ENCODE measurements around the gene ENPP1. TPM values are rescaled to one million over a fixed set of nuclear protein-coding genes. Genes with fewer than 3 reads are reported as not detected.
"Not testable (repeated sequence)": the region's sequence is repeated elsewhere in the genome, so short reads cannot be mapped to it uniquely, and the experiment has no call there.

Gene ENPP1
- polyA plus RNA-seq, 10 donors, result 10.7 to 22.5 (median 15.7) TPM

- no peak for DNase-seq
These were observed 67.8 kb downstream of the ENPP1 start for GRCh38 chr6:131875647-131876046.

- no peak for DNase-seq
These were observed 68.7 kb downstream of the ENPP1 start for GRCh38 chr6:131876545-131876944.

GRCh38 chr6:131877999-131878789 is 70.4 kb downstream of the ENPP1 start:
- no peak for DNase-seq

DNA sequence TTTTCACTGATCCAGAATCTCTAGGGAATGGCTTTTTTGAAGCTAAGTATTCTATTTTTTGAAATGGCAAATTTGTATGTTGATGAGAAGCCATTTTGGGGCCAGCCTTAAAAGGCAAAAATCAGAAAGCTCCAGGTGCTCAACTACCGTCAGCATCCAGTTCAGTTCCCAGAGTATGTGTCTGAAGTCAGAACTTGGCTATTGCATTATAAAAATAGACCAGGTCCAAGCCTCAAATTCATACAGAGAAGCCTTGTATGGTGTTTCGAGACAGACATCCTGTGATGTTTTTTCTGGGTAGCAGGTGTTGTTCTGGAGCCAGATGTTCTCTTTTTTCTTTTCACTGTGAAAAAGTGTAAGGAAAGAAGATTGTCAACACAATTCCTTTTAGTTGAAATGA is 75.2 kb downstream of the ENPP1 start:
- no peak for DNase-seq

DNA sequence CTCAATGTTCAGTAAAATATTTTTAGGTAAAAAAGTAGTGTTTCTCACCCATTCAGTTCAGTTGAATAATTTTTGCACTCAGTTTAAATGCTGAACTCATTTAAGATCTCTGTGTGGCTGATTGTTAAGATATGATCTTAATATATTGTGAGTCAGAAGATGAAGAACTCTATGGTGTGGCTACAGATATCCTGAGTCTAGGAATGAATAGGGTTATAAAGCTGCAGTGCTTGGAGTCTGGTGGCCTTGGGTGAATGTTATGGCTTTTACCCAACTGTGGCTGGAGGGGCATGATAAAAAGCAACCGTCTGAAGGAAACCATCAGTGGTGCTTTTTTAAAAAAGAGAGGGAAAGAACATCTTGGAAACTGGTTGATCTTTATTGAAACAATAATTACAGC is 77.4 kb downstream of the ENPP1 start:
- no peak for DNase-seq

DNA sequence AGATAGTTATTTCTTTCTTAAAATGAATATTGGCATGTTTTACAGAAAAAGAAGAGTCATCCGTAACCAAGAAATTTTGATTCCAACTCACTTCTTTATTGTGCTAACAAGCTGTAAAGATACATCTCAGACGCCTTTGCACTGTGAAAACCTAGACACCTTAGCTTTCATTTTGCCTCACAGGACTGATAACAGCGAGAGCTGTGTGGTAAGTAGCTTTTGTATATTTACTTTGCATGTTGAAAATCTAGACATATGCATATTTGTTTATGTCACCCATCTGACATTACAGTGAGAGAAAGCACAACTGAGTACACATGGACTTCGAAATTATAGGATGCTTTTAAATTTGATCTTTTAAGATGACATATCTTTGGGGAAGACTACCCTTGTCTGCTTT is 78.7 kb downstream of the ENPP1 start:
- DNase-seq, result no peak

DNA sequence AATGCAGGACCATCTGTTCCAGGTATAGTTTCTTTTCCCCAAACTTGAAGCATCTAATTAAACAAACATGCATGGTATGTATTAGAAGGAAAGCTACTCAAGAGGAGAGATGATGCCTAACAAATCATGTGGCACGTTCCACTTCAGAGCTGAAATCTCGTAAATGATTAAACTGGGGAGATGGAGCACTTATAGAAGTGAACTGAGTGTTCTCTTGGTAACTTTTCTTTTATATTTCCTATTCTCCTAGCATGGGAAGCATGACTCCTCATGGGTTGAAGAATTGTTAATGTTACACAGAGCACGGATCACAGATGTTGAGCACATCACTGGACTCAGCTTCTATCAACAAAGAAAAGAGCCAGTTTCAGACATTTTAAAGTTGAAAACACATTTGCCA is 82.3 kb downstream of the ENPP1 start:
- DNase-seq, result no peak

GRCh38 chr6:131893198-131893597 is 85.4 kb downstream of the ENPP1 start:
- DNase-seq, result no peak

GRCh38 chr6:131894493-131895424 is 86.9 kb downstream of the ENPP1 start:
- DNase-seq, result peak in 1 of 3 donors; percentile 38

GRCh38 chr6:131897050-131897435 is 89.2 kb downstream of the ENPP1 start:
- DNase-seq, result no peak

- DNase-seq, result no peak
These were observed 89.8 kb downstream of the ENPP1 start for GRCh38 chr6:131897621-131898020.

GRCh38 chr6:131898718-131899117 is 90.9 kb downstream of the ENPP1 start:
- DNase-seq, result no peak

- DNase-seq, result no peak
These were observed 92.4 kb downstream of the ENPP1 start for GRCh38 chr6:131900231-131900630.

DNA sequence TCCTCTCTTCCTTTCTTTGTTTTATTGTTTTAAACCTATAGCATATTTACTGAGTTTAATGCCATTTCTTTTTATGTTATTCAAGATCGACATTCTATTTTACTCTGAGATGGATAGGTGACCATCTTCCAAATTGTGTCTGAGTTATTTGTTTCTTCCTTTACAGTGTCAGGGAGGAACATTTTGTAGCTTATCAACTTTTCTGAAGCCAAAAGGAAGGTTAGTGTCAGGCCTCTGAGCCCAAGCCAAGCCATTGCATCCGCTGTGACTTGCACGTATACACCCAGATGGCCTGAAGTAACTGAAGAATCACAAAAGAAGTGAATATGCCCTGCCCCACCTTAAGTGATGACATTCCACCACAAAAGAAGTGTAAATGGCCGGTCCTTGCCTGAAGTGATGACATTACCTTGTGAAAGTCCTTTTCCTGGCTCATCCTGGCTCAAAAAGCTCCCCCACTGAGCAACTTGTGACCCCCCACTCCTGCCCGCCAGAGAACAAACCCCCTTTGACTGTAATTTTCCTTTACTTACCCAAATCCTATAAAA is 93.6 kb downstream of the ENPP1 start:
- DNase-seq, result not testable (repeated sequence)

DNA sequence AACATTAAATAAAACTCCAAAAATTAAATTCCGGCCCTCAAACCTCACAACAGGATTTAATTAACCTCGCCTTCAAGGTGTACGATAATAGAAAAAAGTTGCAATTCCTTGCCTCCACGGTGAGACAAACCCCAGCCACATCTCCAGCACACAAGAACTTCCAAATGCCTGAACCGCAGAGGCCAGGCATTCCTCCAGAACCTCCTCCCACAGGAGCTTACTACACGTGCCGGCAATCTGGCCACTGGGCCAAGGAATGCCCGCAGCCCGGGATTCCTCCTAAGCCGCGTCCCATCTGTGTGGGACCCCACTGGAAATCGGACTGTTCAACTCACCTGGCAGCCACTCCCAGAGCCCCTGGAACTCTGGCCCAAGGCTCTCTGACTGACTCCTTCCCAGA is 95.9 kb downstream of the ENPP1 start:
- DNase-seq, result not testable (repeated sequence)

DNA sequence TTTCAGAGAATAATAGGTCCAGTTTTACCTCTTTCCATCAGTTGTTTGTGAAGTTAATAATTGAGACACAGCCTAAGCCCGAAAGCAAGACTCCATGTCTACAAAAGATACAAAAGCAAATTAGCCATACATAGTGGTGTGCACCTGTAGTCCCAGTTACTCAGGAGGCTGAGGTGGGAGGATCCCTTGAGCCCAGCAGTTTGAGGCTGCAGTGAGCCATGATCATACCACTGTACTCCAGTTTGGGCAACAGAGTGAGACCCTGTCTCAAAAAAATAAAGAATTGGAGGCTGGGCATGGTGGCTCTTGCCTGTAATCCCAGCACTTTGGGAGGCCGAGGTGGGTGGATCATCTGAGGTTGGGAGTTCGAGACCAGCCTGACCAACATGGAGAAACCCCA is 101.0 kb downstream of the ENPP1 start:
- not testable (repeated sequence) for DNase-seq

GRCh38 chr6:131909408-131910218 is 101.8 kb downstream of the ENPP1 start:
- DNase-seq, result peak; percentile 75 to 88 (median 80)

DNA sequence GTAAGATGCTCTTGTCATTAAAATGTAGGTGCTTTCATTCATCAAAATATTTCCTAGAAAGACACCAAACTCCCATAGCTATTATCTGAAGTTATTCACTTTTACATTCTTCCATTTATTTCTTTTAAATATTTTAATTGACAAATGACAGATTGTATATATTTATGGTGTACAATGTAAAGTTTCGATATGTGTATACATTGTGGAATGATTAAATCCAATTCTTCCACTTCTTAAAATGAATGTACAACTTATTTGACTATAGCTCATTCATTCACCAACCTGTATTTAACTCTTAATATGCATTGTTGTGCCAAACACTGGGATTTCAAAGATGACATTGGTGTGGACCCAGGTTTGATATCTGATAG is 102.4 kb downstream of the ENPP1 start:
- DNase-seq, result no peak

DNA sequence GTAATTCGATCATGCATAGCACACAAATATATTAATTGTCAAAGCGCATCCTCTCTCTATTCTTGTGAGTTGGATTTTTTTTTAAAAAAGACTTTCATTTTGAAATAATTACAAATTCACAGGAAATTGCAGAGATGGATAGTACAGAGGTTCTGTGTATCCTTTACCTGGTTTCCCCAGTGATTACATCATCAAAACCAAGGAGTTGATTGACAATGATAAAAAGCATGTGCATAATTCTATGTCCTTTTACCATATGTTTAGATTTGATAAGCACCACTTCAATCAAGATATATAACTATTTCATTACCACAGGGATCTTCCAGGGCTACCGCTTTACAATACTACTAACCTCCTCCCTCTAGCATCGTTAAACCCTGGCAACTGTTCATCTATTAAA is 103.1 kb downstream of the ENPP1 start:
- no peak for DNase-seq

GRCh38 chr6:131911951-131912350 is 104.1 kb downstream of the ENPP1 start:
- no peak for DNase-seq

DNA sequence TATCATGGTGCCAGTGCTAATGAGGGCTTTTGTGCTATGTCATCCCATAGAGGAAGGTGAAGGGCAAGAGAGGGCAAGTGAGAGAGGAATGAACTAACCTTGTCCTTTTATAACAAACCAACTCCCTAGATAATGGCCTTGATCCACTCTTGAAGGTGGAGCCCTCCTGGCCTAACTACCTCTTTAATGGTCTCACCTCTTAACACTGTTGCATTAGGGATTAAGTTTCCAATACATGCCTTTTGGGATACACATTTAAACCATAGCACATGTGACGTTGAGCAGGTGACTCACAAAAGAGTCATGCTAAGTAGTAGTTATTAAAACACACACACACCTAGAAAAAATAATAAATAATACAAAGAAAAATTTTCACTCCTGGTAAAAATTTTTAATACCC is 106.4 kb downstream of the ENPP1 start:
- DNase-seq, result no peak
